Left lobe of liver (tissue), 2 donors: Measurements from ENCODE around the gene KLHL30. TPM values are rescaled to one million over a fixed set of nuclear protein-coding genes. Genes with fewer than 3 reads are reported as not detected.
A peak's percentile ranks its signal among the peaks of the same experiment; 100 is the strongest.
"Not testable (repeated sequence)": the region's sequence is repeated elsewhere in the genome, so short reads cannot be mapped to it uniquely, and the experiment has no call there.

Experiments
- ATAC-seq: fragments of 200-7000 bp; cut with Tn5 transposase; one replicate; pipeline ENCODE4 v1.9.1; 2020; ENCODE audit warnings: mild to moderate bottlenecking, moderate library complexity
- DNase-seq: peaks from one replicate; pipeline ENCODE4 v3.0.0-alpha.2; 2020; ENCODE audit warnings: low spot score
- total RNA-seq: library from RNA; stranded (reverse); gene quantifications from one replicate; pipeline ENCODE4 v1.2.1, GENCODE V29; 2021
- donor health status: DM: no; HTN: no; CAD: no; lungs with moderate emphysema.
- donor health status: DM: no; HTN: yes; CAD: no.

Gene KLHL30
- total RNA-seq, 1 donor from 2014 or later = 0.10 TPM

GRCh38 chr2:238160206-238161129 is 22.0 kb downstream of the KLHL30 start:
- no peak for DNase-seq
- no peak for ATAC-seq

- ATAC-seq = no peak
- DNase-seq = no peak
Observed at GRCh38 chr2:238161291-238162051, 23.0 kb downstream of the KLHL30 start.

GRCh38 chr2:238162251-238162845 is 23.9 kb downstream of the KLHL30 start:
- ATAC-seq = no peak
- DNase-seq = no peak

GRCh38 chr2:238162846-238163441 is 24.5 kb downstream of the KLHL30 start:
- no peak for DNase-seq

GRCh38 chr2:238163481-238164198 is 25.2 kb downstream of the KLHL30 start:
- ATAC-seq (peak; percentile 19), DNase-seq (no peak)

More at GRCh38 chr2:238162846-238163441, 24.5 kb downstream of the KLHL30 start:
- ATAC-seq = no peak

- DNase-seq = no peak
Observed at GRCh38 chr2:238164906-238165287, 26.4 kb downstream of the KLHL30 start.

GRCh38 chr2:238165288-238165921 is 26.9 kb downstream of the KLHL30 start:
- DNase-seq = no peak
- ATAC-seq = no peak

More at GRCh38 chr2:238164906-238165287, 26.4 kb downstream of the KLHL30 start:
- no peak for ATAC-seq

GRCh38 chr2:238166391-238167343 is 28.2 kb downstream of the KLHL30 start:
- DNase-seq (no peak), ATAC-seq (peak; percentile 12)

GRCh38 chr2:238167344-238167715 is 28.9 kb downstream of the KLHL30 start:
- ATAC-seq (no peak), DNase-seq (no peak)

- DNase-seq (no peak), ATAC-seq (no peak)
Observed at GRCh38 chr2:238167761-238168160, 29.3 kb downstream of the KLHL30 start.

- ATAC-seq = no peak
- DNase-seq = no peak
Observed at GRCh38 chr2:238168196-238169047, 30.0 kb downstream of the KLHL30 start.

GRCh38 chr2:238169048-238169707 is 30.7 kb downstream of the KLHL30 start:
- ATAC-seq = peak; percentile 42

GRCh38 chr2:238169708-238170251 is 31.3 kb downstream of the KLHL30 start:
- ATAC-seq (peak; percentile 67), DNase-seq (no peak)

More at GRCh38 chr2:238169048-238169707, 30.7 kb downstream of the KLHL30 start:
- DNase-seq = no peak

- DNase-seq (no peak), ATAC-seq (no peak)
Observed at GRCh38 chr2:238170386-238171071, 32.1 kb downstream of the KLHL30 start.

GRCh38 chr2:238171072-238171431 is 32.6 kb downstream of the KLHL30 start:
- ATAC-seq, DNase-seq: not testable (repeated sequence)

GRCh38 chr2:238171575-238172187 is 33.2 kb downstream of the KLHL30 start:
- no peak for DNase-seq
- ATAC-seq = no peak
